OCI-LY7 (cell line): ENCODE results near the gene TBX4.

Experiments
- CTCF ChIP-seq: fragments of 200-600 bp; sonication (generic); conservative IDR thresholded peaks from 2 replicates; pipeline ENCODE4 v1.5.1; 2014; ENCODE audit warnings: mild to moderate bottlenecking, antibody characterized with exemption, low read length, moderate library complexity, mixed read lengths
- EZH2phosphoT487 ChIP-seq: fragments of 200-600 bp; sonication (generic); IDR thresholded peaks from 2 replicates; pipeline ENCODE4 v1.6.1; 2018; ENCODE audit warnings: low read depth, borderline replicate concordance, mild to moderate bottlenecking, mixed run types, antibody characterized with exemption, low read length, moderate library complexity, mixed read lengths

DNA sequence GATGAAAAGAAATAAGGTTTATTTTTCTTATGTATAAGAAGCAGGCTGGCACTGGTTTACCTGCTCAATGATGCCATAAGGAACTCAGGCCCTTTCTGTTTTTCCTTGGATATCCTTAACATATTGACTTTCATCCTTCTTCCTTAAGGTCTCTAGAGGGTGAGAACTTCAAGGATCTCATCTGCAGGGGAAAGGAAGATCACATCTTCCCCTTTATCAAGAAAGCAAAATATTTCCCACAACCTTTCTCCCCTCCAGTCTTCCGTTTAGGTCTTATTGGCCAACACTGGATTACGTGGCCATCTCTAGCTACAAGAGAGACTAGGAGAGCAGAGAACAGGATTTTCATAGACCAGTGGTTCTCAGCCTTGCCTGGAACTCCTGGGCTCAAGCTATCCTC lies 4.2 kb upstream of the TBX4 start:
- TF ChIP-seq CTCF (no peak), EZH2phosphoT487 (no peak)
